ENCODE data around the gene SLC6A9. TPM values are rescaled to one million over a fixed set of nuclear protein-coding genes. Genes with fewer than 3 reads are reported as not detected.

SLC6A9 gene
- polyA plus RNA-seq, 4 donors: 0.81 to 15.7 (median 2.0) TPM

GRCh38 chr1:43968348-43968948 is 62.8 kb downstream of the SLC6A9 start:
- H3K36me3 ChIP-seq (ENCODE audit: control insufficient read depth in 3 of 3, insufficient read depth in 2 of 3, low read depth in 1 of 3, low read length in 3 of 3): peaks cover 0 to 59% (median 0%) of the 10 kb centered on the region in 3 donors
- no peak overlapping the region for H3K4me3 ChIP-seq (ENCODE audit: low read depth in 1 of 3, low read length in 3 of 3)
- WGBS, 3 donors: 88 to 92% (median 92%) methylated on average over 6 of the region's 6 CpGs
- peak in 1 of 2 donors; percentile 54 for DNase-seq
- H3K9me3 ChIP-seq (ENCODE audit: control insufficient read depth in 2 of 2, insufficient read depth in 1 of 2, low read depth in 1 of 2, low read length in 1 of 2): peaks cover 0 to 8% of the 10 kb centered on the region in 2 donors
- no peak for FAIRE-seq
- H3K4me1 ChIP-seq (ENCODE audit: control insufficient read depth in 3 of 3, insufficient read depth in 2 of 3, low read depth in 1 of 3, low read length in 2 of 3): peaks cover 6 to 7% (median 6%) of the 10 kb centered on the region in 3 donors
- no peak overlapping the region for H3K27ac ChIP-seq (ENCODE audit: low read depth in 1 of 3, low read length in 2 of 3)
- no peaks in the 10 kb centered on the region for H3K27me3 ChIP-seq (ENCODE audit: control insufficient read depth in 3 of 3, insufficient read depth in 3 of 3, low read length in 3 of 3)

GRCh38 chr1:43965316-43965715 is 65.9 kb downstream of the SLC6A9 start:
- WGBS, 3 donors: 84 to 97% (median 96%) methylated on average over 3 of the region's 3 CpGs
- FAIRE-seq (no peak), DNase-seq (no peak)
- H3K9me3 ChIP-seq (ENCODE audit: control insufficient read depth in 2 of 2, insufficient read depth in 1 of 2, low read depth in 1 of 2, low read length in 1 of 2): peaks cover 0 to 8% of the 10 kb centered on the region in 2 donors
- no peaks in the 10 kb centered on the region for H3K27me3 ChIP-seq (ENCODE audit: control insufficient read depth in 3 of 3, insufficient read depth in 3 of 3, low read length in 3 of 3)
- H3K4me1 ChIP-seq (ENCODE audit: control insufficient read depth in 3 of 3, insufficient read depth in 2 of 3, low read depth in 1 of 3, low read length in 2 of 3): peaks cover under 1 to 2% (median under 1%) of the 10 kb centered on the region in 3 donors
- H3K27ac ChIP-seq (ENCODE audit: low read depth in 1 of 3, low read length in 2 of 3): no peak overlapping the region
- peaks cover 2 to 64% (median 6%) of the 10 kb centered on the region in 3 donors for H3K36me3 ChIP-seq (ENCODE audit: control insufficient read depth in 3 of 3, insufficient read depth in 2 of 3, low read depth in 1 of 3, low read length in 3 of 3)
- no peak overlapping the region for H3K4me3 ChIP-seq (ENCODE audit: low read depth in 1 of 3, low read length in 3 of 3)

GRCh38 chr1:43963890-43964289 is 67.4 kb downstream of the SLC6A9 start:
- H3K36me3 ChIP-seq (ENCODE audit: control insufficient read depth in 3 of 3, insufficient read depth in 2 of 3, low read depth in 1 of 3, low read length in 3 of 3): peaks cover 2 to 72% (median 6%) of the 10 kb centered on the region in 3 donors
- H3K27me3 ChIP-seq (ENCODE audit: control insufficient read depth in 3 of 3, insufficient read depth in 3 of 3, low read length in 3 of 3): no peaks in the 10 kb centered on the region
- no peaks in the 10 kb centered on the region for H3K4me1 ChIP-seq (ENCODE audit: control insufficient read depth in 3 of 3, insufficient read depth in 2 of 3, low read depth in 1 of 3, low read length in 2 of 3)
- DNase-seq: no peak
- no peak overlapping the region for H3K4me3 ChIP-seq (ENCODE audit: low read depth in 1 of 3, low read length in 3 of 3)
- 84 to 94% (median 86%) methylated on average over 5 of the region's 5 CpGs for WGBS, 3 donors
- FAIRE-seq: no peak
- no peak overlapping the region for H3K27ac ChIP-seq (ENCODE audit: low read depth in 1 of 3, low read length in 2 of 3)
- peaks cover 0 to 8% of the 10 kb centered on the region in 2 donors for H3K9me3 ChIP-seq (ENCODE audit: control insufficient read depth in 2 of 2, insufficient read depth in 1 of 2, low read depth in 1 of 2, low read length in 1 of 2)

- FAIRE-seq: no peak
- Histone ChIP-seq H3K4me3 (ENCODE audit: low read depth in 1 of 3, low read length in 3 of 3) (no peak overlapping the region), H3K27me3 (ENCODE audit: control insufficient read depth in 3 of 3, insufficient read depth in 3 of 3, low read length in 3 of 3) (no peaks in the 10 kb centered on the region), H3K36me3 (ENCODE audit: control insufficient read depth in 3 of 3, insufficient read depth in 2 of 3, low read depth in 1 of 3, low read length in 3 of 3) (peaks cover 3 to 78% (median 8%) of the 10 kb centered on the region in 3 donors), H3K9me3 (ENCODE audit: control insufficient read depth in 2 of 2, insufficient read depth in 1 of 2, low read depth in 1 of 2, low read length in 1 of 2) (peaks cover 0 to 3% of the 10 kb centered on the region in 2 donors), H3K27ac (ENCODE audit: low read depth in 1 of 3, low read length in 2 of 3) (no peak overlapping the region), H3K4me1 (ENCODE audit: control insufficient read depth in 3 of 3, insufficient read depth in 2 of 3, low read depth in 1 of 3, low read length in 2 of 3) (no peaks in the 10 kb centered on the region)
- DNase-seq: no peak
- WGBS, 3 donors: 92 to 98% (median 96%) methylated on average over 3 of the region's 3 CpGs
Measured at GRCh38 chr1:43963006-43963405, 68.3 kb downstream of the SLC6A9 start.

GRCh38 chr1:43962324-43962723 is 68.9 kb downstream of the SLC6A9 start:
- FAIRE-seq: no peak
- 87 to 95% (median 94%) methylated on average over 2 of the region's 2 CpGs for WGBS, 3 donors

GRCh38 chr1:43961692-43962091 is 69.6 kb downstream of the SLC6A9 start:
- H3K4me3 ChIP-seq (ENCODE audit: low read depth in 1 of 3, low read length in 3 of 3): no peak overlapping the region
- H3K27ac ChIP-seq (ENCODE audit: low read depth in 1 of 3, low read length in 2 of 3): no peak overlapping the region
- no peak for FAIRE-seq
- 81 to 98% (median 91%) methylated on average over 3 of the region's 3 CpGs for WGBS, 3 donors
- no peaks in the 10 kb centered on the region for H3K27me3 ChIP-seq (ENCODE audit: control insufficient read depth in 3 of 3, insufficient read depth in 3 of 3, low read length in 3 of 3)
- no peaks in the 10 kb centered on the region for H3K4me1 ChIP-seq (ENCODE audit: control insufficient read depth in 3 of 3, insufficient read depth in 2 of 3, low read depth in 1 of 3, low read length in 2 of 3)
- peaks cover 6 to 78% (median 8%) of the 10 kb centered on the region in 3 donors for H3K36me3 ChIP-seq (ENCODE audit: control insufficient read depth in 3 of 3, insufficient read depth in 2 of 3, low read depth in 1 of 3, low read length in 3 of 3)
- H3K9me3 ChIP-seq (ENCODE audit: control insufficient read depth in 2 of 2, insufficient read depth in 1 of 2, low read depth in 1 of 2, low read length in 1 of 2): no peaks in the 10 kb centered on the region
- no peak for DNase-seq

More at GRCh38 chr1:43962324-43962723, 68.9 kb downstream of the SLC6A9 start:
- Histone ChIP-seq H3K4me1 (ENCODE audit: control insufficient read depth in 3 of 3, insufficient read depth in 2 of 3, low read depth in 1 of 3, low read length in 2 of 3) (no peaks in the 10 kb centered on the region), H3K9me3 (ENCODE audit: control insufficient read depth in 2 of 2, insufficient read depth in 1 of 2, low read depth in 1 of 2, low read length in 1 of 2) (no peaks in the 10 kb centered on the region), H3K27ac (ENCODE audit: low read depth in 1 of 3, low read length in 2 of 3) (no peak overlapping the region), H3K36me3 (ENCODE audit: control insufficient read depth in 3 of 3, insufficient read depth in 2 of 3, low read depth in 1 of 3, low read length in 3 of 3) (peaks cover 6 to 78% (median 8%) of the 10 kb centered on the region in 3 donors), H3K27me3 (ENCODE audit: control insufficient read depth in 3 of 3, insufficient read depth in 3 of 3, low read length in 3 of 3) (no peaks in the 10 kb centered on the region), H3K4me3 (ENCODE audit: low read depth in 1 of 3, low read length in 3 of 3) (no peak overlapping the region)
- DNase-seq: no peak

GRCh38 chr1:43960798-43961197 is 70.5 kb downstream of the SLC6A9 start:
- no peaks in the 10 kb centered on the region for H3K27me3 ChIP-seq (ENCODE audit: control insufficient read depth in 3 of 3, insufficient read depth in 3 of 3, low read length in 3 of 3)
- FAIRE-seq (no peak), DNase-seq (no peak)
- H3K27ac ChIP-seq (ENCODE audit: low read depth in 1 of 3, low read length in 2 of 3): no peak overlapping the region
- H3K36me3 ChIP-seq (ENCODE audit: control insufficient read depth in 3 of 3, insufficient read depth in 2 of 3, low read depth in 1 of 3, low read length in 3 of 3): peaks cover 6 to 76% (median 12%) of the 10 kb centered on the region in 3 donors
- 94 to 96% (median 95%) methylated on average over 8 of the region's 8 CpGs for WGBS, 3 donors
- H3K4me1 ChIP-seq (ENCODE audit: control insufficient read depth in 3 of 3, insufficient read depth in 2 of 3, low read depth in 1 of 3, low read length in 2 of 3): no peaks in the 10 kb centered on the region
- no peaks in the 10 kb centered on the region for H3K9me3 ChIP-seq (ENCODE audit: control insufficient read depth in 2 of 2, insufficient read depth in 1 of 2, low read depth in 1 of 2, low read length in 1 of 2)
- no peak overlapping the region for H3K4me3 ChIP-seq (ENCODE audit: low read depth in 1 of 3, low read length in 3 of 3)

- Histone ChIP-seq H3K4me1 (ENCODE audit: control insufficient read depth in 3 of 3, insufficient read depth in 2 of 3, low read depth in 1 of 3, low read length in 2 of 3) (no peaks in the 10 kb centered on the region), H3K27me3 (ENCODE audit: control insufficient read depth in 3 of 3, insufficient read depth in 3 of 3, low read length in 3 of 3) (no peaks in the 10 kb centered on the region), H3K9me3 (ENCODE audit: control insufficient read depth in 2 of 2, insufficient read depth in 1 of 2, low read depth in 1 of 2, low read length in 1 of 2) (no peaks in the 10 kb centered on the region), H3K4me3 (ENCODE audit: low read depth in 1 of 3, low read length in 3 of 3) (no peak overlapping the region), H3K27ac (ENCODE audit: low read depth in 1 of 3, low read length in 2 of 3) (no peak overlapping the region), H3K36me3 (ENCODE audit: control insufficient read depth in 3 of 3, insufficient read depth in 2 of 3, low read depth in 1 of 3, low read length in 3 of 3) (peaks cover 6 to 64% (median 12%) of the 10 kb centered on the region in 3 donors)
- DNase-seq: no peak
- FAIRE-seq: no peak
- 90 to 93% (median 92%) methylated on average over 9 of the region's 9 CpGs for WGBS, 3 donors
Measured at GRCh38 chr1:43958351-43959255, 72.7 kb downstream of the SLC6A9 start.
